ENCODE data around the gene KCNAB1.
"Not testable (repeated sequence)": the region's sequence is repeated elsewhere in the genome, so short reads cannot be mapped to it uniquely, and the experiment has no call there.

Gene KCNAB1

DNA sequence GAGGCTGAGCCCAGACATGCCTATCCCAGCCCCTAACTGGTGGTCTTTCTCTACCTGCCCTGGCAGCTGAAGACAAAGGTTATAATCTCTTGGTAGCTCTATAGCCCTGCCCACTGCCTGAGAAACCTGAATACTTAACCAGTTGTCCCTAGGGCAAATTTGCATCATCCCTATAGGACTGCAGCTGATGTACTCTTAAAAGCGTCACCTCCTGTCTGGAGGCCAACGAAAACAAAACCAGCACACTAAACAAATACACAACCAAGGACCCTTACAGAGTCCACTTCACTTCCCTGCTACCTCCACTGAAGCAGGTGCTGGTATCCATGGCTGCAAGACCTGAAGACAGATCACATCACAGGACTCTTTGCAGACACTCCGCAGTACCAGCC, 98.0 kb downstream of the KCNAB1 start:
- DNase-seq (ENCODE audit: low read depth, low spot score): peak; percentile 4

DNA sequence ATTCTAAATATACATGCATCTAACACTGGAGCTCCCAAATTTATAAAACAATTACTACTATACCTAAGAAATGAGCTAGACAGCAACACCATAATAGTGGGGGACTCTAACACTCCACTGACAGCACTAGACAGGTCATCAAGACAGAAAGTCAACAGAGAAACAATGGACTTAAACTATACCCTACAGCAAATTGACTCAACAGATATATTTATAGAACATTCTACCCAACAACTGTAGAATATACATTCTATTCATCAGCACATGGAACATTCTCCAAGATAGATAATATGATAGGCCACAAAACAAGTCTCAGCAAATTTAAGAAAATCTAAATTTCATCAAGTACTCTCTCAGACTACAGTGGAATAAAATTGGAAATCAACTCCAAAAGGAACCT, 102.0 kb downstream of the KCNAB1 start:
- DNase-seq (ENCODE audit: low read depth, low spot score): not testable (repeated sequence)

DNA sequence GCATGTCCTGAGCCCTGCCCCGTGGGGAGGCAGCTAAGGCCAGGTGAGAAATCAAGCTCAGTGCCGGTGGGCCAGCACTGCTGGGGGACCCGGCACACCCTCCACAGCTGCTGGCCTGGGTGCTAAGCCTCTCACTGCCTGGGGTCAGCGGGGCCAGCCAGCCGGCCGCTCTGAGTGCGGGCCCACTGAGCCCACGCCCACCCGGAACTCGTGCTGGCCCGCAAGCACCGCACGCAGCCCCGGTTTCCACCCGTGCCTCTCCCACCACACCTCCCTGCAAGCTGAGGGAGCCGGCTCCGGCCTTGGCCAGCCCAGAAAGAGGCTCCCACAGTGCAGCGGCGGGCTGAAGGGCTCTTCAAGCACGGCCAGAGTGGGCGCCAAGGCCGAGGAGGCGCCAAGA, 103.7 kb downstream of the KCNAB1 start:
- DNase-seq (ENCODE audit: low read depth, low spot score): not testable (repeated sequence)

DNA sequence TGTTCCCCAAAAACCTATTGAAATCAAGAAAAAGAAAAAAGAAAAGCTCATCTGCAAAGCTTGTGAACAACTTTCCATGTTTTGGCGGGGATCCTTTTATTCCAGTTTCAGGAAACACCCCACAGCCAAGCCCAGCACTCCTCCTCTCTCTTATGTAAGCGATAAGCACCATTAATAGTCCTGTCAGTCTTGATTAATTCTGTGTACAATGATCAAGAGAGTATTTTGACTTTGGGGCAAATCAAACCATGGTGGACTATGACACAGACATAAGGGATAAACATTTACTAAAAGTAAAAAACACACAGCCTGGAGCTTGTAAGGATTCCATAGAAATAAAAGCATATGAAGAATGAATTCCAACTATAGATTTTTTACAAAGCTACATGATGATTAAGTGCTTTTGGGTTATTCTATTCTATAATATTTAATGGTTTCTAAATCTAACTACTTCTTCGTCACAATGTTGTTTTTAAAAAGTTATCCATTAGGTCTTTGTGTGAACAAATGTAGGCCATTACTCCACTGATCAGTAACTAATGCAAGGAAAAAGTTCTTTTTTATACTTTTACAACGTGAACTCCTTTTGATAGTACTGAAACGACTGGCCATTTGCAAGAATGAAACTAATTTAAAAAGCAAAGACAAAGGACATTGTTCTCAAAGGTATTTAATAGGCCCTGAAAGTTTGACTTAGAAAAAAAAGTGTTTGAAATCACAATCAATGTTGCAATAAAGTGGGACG, 106.5 kb downstream of the KCNAB1 start:
- DNase-seq (ENCODE audit: low read depth, low spot score): no peak

DNA sequence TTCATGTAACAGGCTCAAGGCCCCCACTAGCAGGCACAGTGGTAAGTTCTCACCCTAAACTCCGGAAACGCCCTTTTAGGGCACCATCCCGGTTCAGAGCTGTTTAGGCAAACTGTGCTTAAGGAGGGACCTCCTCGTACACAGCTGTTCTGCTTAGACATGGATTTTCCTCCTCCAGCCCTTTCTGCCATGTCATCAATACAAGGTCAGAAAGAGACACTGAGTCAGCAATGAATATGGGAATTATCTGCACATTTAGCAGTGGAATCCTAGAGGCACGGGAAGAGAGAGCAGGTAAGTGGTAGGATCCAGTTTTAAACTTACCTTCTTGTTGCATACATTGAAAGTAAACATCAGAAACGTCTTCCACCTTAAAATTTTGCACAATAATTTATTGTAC, 107.3 kb downstream of the KCNAB1 start:
- no peak for DNase-seq (ENCODE audit: low read depth, low spot score)

DNA sequence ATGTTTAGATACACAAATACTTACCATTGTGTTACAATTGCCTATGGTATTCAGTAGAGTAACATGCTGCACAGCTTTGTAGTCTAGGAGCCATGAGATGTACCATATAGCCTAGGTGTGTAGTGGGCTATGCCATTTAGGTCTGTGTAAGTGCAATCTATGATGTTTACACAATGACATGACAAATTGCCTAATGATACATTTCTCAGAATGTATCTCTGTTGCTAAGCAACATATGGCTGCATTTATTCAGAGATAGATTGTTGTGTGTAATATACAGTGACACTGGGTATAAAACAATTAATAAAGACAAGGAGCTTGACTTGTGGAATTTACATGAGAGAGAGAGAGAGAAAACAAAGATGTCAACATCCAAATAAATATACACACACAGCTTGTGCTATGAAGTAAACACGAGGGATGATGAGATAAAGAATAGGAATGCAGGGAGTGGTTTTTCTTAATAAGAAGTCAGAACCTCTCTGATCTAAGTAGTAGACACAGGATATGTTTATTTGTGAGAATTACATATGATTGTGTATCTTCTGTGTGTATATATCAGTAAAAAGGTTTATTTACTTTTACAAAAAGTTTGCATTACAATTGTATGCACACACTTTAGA, 110.0 kb downstream of the KCNAB1 start:
- no peak for DNase-seq (ENCODE audit: low read depth, low spot score)

DNA sequence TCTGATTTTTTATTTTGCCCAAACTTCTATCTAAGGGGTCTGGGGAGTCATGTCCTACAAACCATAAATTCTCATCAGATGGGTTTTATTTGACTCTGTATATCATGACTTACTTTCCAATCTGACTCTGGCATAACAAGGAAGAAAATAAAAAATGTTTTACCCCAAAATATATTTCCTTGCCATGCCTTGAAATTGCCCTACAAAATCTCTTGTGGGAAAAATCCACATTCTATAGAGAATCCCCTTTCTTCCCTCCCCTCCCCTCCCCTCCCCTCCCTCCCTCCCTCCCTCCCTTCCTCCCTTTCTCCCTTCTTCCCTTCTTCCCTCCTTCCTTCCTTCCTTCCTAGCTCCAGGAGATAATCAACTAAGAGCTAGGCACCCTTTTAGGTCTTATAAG, 110.8 kb downstream of the KCNAB1 start:
- DNase-seq (ENCODE audit: low read depth, low spot score): not testable (repeated sequence)

DNA sequence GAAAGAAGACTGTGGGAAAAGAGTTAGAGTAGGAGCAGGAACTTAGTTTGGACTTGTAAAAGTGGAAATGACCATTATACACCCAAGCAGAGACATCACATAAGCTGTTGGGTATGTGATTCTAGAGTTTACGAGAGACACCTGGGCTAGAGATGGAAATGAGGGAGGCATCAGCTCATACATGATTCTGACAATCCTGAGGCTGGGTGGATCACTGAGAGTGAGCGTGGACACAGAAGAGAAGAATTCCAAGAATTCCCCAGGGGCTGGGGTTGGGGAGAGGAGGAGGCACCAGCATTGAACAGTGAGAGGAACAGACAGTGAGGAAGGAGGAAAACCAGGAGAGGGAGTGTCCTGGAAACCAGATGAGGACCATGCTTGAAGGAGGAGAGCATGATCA, 113.5 kb downstream of the KCNAB1 start:
- DNase-seq (ENCODE audit: low read depth, low spot score): no peak

DNA sequence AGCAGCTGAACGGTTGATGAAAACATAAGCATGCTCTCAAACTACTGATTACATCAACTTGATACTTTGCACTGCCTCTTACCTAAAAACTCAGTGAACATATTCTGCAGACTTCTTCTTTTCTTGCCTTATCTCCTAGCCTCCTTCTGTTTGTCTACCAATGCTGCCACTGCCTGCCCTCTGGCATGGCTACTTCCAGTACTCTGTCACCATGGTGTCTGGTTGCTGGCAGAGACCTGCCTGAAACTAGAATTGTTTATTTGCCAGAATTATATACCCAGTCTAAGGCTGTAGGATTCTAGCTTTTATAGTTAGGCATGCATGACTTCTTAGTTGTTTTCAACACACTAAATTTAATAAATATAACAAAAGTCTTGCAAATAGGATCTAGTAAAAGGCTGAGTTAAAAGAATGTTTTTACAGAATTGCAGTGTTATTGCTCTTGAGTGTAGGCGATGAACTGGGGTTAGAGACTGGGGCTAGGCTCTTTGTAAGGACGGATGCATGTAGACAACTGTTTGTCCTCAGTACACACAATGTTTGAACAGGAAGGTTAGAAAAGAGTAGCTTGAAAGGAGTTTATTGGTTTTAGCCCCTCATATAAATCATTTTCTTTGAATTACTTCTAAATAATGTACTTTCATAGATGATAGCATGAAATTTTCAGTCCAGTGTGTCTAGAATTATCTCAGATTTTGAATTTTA, 116.3 kb downstream of the KCNAB1 start:
- DNase-seq (ENCODE audit: low read depth, low spot score): no peak

DNA sequence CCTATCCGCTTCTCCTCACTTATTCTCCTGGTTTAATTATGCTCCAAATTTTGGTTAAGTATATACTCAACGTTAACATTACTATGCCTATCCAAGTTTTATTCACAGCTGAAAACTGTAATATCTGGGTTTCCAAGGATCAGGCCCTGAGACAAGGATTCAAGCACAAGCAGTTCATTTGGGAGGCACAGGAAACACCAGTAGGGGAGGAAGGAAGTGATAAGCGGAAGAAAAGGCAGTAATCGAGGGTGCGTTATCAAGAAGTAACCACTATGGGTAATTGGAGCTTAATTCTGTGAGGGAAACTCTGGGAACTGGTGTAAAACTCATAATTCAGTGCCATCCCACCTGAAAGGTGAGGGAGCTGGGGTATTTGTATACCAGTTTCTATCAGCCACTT, 120.3 kb downstream of the KCNAB1 start:
- no peak for DNase-seq (ENCODE audit: low read depth, low spot score)

DNA sequence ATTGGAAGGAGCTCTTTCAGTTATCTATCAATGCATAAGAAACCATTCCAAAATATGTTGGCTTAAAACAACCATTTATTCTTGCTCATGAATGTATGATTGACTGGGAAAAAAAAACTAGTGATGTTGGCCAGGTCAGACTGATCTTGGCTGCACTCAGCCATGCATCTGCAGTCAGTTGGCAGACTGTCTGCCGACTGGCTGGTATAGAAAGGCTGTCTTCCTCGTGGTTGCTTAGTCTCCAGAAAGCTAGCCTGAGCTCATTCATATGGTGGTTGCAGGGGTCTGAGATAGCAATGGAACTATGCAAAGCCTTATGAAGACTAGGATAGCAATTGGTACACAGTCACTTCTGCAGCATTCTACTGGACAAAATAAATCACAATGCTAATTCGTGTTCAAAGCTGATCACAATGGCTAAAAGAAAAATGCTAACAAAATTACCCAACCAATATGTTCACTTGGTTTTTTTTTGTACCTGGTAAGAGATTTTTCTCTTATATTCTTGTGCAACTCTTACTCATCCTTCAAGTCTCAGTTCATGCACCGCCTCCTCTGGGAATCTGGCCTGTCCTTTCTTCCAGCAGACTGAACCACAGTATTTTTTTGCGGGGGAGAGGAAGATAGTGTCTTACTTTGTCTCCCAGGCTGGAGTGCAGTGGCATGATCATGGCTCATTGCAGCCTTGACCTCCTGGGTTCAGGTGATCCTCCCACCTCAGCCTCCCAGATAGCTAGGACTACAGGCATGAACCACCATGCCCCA, 126.8 kb downstream of the KCNAB1 start:
- no peak for DNase-seq (ENCODE audit: low read depth, low spot score)

DNA sequence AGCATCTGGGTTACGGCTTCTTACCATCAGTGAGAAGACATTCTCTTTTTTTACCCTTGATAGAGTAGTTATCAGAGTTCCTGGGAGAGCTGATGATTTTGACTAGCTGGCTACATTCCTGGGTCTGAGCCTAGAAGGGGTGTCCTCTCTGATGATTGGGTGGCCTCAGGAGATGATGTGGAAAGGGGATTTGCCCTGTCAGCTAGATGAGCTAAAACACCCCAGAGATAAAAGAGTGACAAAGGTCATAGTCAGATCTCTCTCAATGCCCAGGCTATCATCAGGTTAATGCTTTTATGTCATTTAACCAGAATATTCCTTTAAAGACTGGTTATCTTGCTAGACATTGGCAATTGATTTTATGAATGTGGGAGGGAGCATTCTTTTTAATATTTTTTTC, 130.2 kb downstream of the KCNAB1 start:
- DNase-seq (ENCODE audit: low read depth, low spot score): no peak

DNA sequence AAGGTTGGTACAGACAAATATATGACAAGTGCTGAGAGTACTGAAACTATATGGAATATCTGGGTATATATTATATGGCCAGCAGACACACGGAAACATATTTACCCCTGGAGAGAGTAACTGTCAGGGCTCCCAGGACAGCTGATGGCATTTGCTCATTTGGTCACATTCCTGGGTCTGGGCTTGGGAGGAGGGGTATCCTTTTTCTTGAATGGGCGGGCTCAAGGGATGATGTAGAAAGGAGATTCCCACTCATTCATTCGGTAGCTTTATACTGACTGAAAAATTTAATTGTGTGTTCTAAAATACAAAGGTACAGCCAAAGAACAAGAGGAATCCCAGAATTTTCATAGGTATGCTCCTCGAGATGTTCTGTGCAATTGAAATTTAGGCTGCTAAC, 131.0 kb downstream of the KCNAB1 start:
- no peak for DNase-seq (ENCODE audit: low read depth, low spot score)

DNA sequence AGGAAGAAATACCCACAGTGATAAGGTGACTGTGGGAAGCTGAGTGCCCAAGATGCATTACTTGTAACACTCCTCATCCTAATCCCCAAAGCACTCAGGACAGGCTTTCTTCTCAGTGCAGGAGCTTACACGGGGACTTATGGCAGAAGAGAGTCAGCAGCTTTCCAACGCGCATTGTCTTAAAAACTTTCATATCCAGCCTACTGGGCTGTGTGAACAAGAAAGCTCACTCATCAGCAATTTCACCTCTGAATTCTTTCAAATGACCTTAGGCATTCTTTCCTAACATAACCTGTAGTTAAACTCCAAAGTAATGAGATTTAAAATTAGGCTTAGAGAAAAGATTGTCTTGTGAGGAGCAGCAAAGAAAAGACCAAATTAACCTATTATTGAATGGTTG, 132.3 kb downstream of the KCNAB1 start:
- no peak for DNase-seq (ENCODE audit: low read depth, low spot score)

DNA sequence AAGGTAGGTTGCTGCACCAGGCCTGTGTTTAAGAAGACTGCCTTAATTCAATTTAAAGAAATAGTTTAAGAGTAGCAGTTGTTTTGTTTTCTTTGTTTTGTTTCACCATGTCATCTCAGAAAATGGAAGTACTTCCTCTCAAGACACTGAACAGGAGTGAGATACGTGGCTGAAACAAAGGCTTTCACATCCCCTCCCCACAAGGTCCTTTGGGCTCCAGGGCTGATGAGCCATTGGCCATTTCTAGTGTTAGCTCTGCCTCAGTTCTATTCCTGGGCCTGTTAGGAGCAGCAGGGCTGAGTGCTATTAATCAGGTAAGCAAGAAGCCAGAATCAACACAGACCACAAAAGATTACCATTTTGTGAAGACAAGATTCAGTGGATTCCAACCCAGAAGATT, 132.8 kb downstream of the KCNAB1 start:
- no peak for DNase-seq (ENCODE audit: low read depth, low spot score)

DNA sequence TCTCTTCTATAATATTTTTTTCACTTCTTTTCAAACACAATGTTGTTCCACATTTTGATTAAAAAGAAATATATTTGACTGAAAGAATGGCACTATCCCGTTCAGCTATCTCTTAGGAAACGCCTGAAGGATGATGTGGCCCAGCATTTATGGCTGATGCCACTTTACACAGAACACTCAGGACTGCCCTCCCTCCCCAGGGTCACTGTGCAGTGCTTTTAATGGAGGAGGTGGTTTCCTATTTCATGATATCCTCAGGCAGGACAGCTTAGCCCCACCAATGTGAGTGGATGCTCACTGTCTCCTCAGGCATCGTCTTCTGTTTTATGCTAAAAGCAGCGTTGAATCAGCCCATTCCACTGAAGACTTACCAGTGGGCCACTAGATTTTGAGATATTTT, 135.9 kb downstream of the KCNAB1 start:
- no peak for DNase-seq (ENCODE audit: low read depth, low spot score)

DNA sequence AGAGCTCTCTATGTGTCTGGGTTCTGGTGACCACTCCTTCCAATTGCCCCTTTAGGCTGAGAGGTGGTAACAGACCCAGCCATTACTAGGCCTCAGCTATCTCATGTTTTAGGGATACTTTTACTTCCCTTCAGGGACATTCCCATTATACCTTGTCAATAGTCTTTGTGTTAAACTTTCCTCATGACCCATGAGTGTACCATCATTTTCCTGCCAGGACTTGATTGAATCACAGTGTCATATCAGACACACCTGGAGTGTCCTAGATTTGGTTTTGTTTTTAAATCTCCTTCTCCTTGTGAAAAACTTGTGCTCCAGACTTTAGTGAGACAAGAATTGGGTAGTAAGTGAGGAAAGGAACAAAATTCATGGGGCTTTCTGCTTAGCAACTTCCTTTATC, 136.6 kb downstream of the KCNAB1 start:
- no peak for DNase-seq (ENCODE audit: low read depth, low spot score)

DNA sequence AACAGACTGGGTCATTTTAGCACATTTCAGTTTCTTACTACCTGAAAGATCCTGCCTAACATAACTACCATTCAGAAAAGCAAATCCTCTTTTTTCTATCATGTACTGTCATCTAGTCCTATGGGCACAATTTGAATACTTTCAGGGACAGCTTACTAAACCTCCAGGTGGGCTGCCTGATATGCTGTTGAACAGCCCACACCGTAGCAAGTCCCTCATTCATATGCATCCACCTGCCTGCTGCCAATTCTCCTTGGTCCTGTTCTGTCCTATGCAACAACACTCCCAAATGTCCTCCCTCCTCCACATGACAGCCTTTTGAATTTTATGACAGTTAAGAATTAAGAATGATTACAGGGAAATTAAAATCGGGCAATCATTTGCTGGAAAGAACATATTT, 137.9 kb downstream of the KCNAB1 start:
- DNase-seq (ENCODE audit: low read depth, low spot score): no peak

DNA sequence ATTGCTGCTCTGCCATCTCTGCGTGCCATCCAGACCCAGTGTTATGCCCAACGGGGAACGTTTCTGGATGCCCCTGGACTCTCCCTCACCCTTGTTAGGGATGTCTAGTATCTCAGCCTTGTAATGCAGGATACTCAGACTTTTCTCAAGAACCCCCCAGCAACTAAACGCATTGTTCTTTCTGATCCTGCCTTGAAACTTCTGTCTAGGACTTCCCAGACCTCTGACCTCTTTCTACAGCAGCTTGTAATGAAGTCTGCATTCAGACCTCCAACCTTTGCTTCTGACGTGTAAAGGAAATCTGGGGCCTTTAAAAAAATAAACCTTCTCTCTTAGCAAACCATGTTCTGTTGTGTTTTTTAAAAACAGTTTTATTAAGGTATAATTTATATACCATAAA, 139.5 kb downstream of the KCNAB1 start:
- DNase-seq (ENCODE audit: low read depth, low spot score): no peak

DNA sequence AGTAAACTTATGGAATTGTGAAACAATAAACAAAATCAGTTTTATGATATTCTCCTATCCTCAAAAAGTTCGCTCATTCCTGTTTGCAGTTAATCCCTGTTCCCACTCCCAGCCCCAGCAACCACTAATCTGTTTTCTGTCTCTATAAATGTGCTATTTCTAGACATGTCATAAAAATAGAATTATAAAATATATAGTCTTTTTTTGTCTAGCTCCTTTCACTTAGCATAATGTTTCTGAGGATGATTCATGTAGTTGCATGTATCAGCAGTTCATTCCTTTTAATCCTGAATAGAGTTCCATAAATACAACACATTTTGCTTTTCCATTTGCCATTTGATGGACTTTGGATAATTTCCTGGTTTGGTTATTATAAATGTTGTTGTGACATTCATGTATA, 140.0 kb downstream of the KCNAB1 start:
- DNase-seq (ENCODE audit: low read depth, low spot score): no peak

DNA sequence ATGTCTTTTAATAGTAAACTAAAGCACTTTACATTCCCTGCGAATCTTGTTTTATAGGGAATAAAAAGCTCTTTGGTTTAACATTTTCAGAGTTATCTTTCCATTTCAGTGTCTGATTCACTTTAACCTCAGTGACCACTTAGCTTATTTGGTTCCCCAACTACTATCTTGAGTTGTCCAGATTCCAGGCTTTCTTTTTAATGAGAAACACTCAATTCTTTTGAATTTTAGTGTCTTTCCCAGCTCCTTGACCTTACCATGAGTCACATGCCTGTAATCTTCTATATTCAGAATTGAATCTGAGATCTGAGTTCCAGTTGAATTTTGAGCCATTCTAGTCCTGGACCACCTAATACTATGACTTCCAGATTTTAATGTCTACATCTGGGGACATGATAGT, 144.4 kb downstream of the KCNAB1 start:
- DNase-seq (ENCODE audit: low read depth, low spot score): no peak

DNA sequence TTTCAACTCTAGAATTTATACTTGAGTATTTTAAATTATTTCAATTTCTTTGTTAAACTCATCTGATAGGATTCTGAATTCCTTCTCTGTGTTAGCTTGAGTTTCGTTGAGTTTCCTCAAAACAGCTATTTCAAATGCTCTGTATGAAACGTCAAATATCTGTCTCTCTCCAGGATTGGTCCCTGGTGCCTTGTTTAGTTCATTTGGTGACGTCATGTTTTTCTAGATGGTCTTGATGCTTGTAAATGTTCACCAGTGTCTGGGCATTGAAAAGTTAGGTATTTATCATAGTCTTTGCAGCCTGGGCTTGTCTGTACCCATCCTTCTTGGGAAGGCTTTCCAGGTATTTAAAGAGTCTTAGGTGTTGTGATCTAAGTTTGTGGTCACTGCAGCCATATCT, 151.1 kb downstream of the KCNAB1 start:
- no peak for DNase-seq (ENCODE audit: low read depth, low spot score)
